Measurements from ENCODE around the gene SYNCRIP. TPM values are rescaled to one million over a fixed set of nuclear protein-coding genes. Genes with fewer than 3 reads are reported as not detected.

Gene SYNCRIP
- total and polyA plus RNA-seq, 2 of the 13 experiments (the other 11 are each of a cell fraction or from before 2014, with no cell fraction given), result 8.1 to 112 TPM

- TF ChIP-seq ARID5B (CRISPR knock-in tag; IDR thresholded peaks at IDR 0.05), result 0 out of 2 replicates have a peak, but pooled peaks have one; percentile 5
- TF ChIP-seq ZNF33B (CRISPR knock-in tag; IDR thresholded peaks at IDR 0.05), result no peak
- TF ChIP-seq FOXO1 (CRISPR knock-in tag; IDR thresholded peaks at IDR 0.05), result no peak
- 0 out of 2 replicates have a peak, but pooled peaks have one; percentile 39 for TF ChIP-seq ERF (CRISPR knock-in tag; IDR thresholded peaks at IDR 0.05)
- TF ChIP-seq ZFP37 (CRISPR knock-in tag; IDR thresholded peaks at IDR 0.05; ENCODE audit: borderline replicate concordance), result no peak
- TF ChIP-seq SPEN (CRISPR knock-in tag; IDR thresholded peaks at IDR 0.05; ENCODE audit: low read depth), result no peak
- no peak for TF ChIP-seq ZBTB39 (CRISPR knock-in tag; IDR thresholded peaks at IDR 0.05)
These were observed 61.8 kb downstream of the SYNCRIP start (continued) for GRCh38 chr6:85580878-85581267.

All from HepG2 (cell line).